Kidney tubule cell (primary cell): ENCODE measurements around the gene PREB.
"Not testable (repeated sequence)": the region's sequence is repeated elsewhere in the genome, so short reads cannot be mapped to it uniquely, and the experiment has no call there.

Experiments
- DNase-seq: peaks from one replicate; pipeline ENCODE4 v3.0.0-alpha.2; 2018; ENCODE audit warnings: low spot score

Gene PREB

GRCh38 chr2:27133905-27134780, at the start of gene PREB:
TSS of gene PREB (minus strand) at chr2:27134636. CDS start at chr2:27134421, 215 bp downstream.
- peak; percentile 95 for DNase-seq

GRCh38 chr2:27184115-27184514, 49.7 kb upstream of the PREB start:
- no peak for DNase-seq

GRCh38 chr2:27182346-27182745, 47.9 kb upstream of the PREB start:
- no peak for DNase-seq

GRCh38 chr2:27179344-27180000, 45.0 kb upstream of the PREB start:
- no peak for DNase-seq

- DNase-seq, result no peak
Measured at GRCh38 chr2:27178469-27178868, 44.0 kb upstream of the PREB start.

- no peak for DNase-seq
Measured at GRCh38 chr2:27177441-27178351, 43.3 kb upstream of the PREB start.

GRCh38 chr2:27175781-27176180, 41.3 kb upstream of the PREB start:
- not testable (repeated sequence) for DNase-seq

GRCh38 chr2:27175330-27175729, 40.9 kb upstream of the PREB start:
- DNase-seq, result no peak

- peak; percentile 5 for DNase-seq
Measured at GRCh38 chr2:27174638-27175037, 40.2 kb upstream of the PREB start.

- no peak for DNase-seq
Measured at GRCh38 chr2:27171351-27171848, 37.0 kb upstream of the PREB start.

- no peak for DNase-seq
Measured at GRCh38 chr2:27170581-27171337, 36.3 kb upstream of the PREB start.

- DNase-seq, result no peak
Measured at GRCh38 chr2:27164960-27165763, 30.7 kb upstream of the PREB start.

- DNase-seq, result no peak
Measured at GRCh38 chr2:27162151-27163121, 28.0 kb upstream of the PREB start.

- no peak for DNase-seq
Measured at GRCh38 chr2:27160191-27160590, 25.8 kb upstream of the PREB start.

GRCh38 chr2:27159271-27159670, 24.8 kb upstream of the PREB start:
- no peak for DNase-seq

- no peak for DNase-seq
Measured at GRCh38 chr2:27158468-27158867, 24.0 kb upstream of the PREB start.

GRCh38 chr2:27155069-27155520, 20.7 kb upstream of the PREB start:
- DNase-seq, result no peak

- DNase-seq, result no peak
Measured at GRCh38 chr2:27154488-27154887, 20.1 kb upstream of the PREB start.

GRCh38 chr2:27152796-27153464, 18.5 kb upstream of the PREB start:
- peak; percentile 51 for DNase-seq
